Esophagus muscularis mucosa (tissue), 3 donors: Measurements from ENCODE around the gene DENND2C.

Experiments
- EP300 ChIP-seq: sonication (generic); formaldehyde crosslinking; IDR thresholded peaks from one replicate; pipeline ENCODE4 v1.6.1; 2017; ENCODE audit warnings: antibody characterized with exemption
- TF ChIP-seq, protein P1 (sequence below), 3 experiments: fragments of 200-600 bp in 2 of 3; fragments of 450-650 bp in 1 of 3; sonication (generic) in 2 of 3; IDR thresholded peaks; one replicate each; pipeline ENCODE4 v1.5.1; 2017 to 2019; ENCODE audit warnings: antibody characterized with exemption in 3 of 3, mild to moderate bottlenecking in 2 of 3, moderate library complexity in 1 of 3

DNA sequence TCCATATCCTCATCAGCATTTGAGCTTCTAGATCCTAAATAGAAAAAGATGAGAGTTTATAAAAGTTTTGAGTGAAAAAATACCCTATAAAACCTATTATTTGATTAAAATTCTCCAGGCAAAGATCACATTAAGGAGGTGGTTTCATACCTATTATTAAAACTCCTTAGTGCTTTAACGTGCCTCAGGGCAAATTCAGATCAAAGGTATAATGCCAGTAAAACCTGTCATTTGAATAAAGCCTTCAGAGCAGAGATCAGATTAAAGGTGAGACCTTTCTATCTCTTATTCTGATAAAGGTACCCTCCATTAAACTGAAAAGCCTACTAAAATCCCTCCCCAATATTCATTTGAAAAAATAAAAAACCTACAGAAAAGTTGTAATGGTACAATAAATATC is 124.5 kb downstream of the DENND2C start:
- TF ChIP-seq, protein P1, sequence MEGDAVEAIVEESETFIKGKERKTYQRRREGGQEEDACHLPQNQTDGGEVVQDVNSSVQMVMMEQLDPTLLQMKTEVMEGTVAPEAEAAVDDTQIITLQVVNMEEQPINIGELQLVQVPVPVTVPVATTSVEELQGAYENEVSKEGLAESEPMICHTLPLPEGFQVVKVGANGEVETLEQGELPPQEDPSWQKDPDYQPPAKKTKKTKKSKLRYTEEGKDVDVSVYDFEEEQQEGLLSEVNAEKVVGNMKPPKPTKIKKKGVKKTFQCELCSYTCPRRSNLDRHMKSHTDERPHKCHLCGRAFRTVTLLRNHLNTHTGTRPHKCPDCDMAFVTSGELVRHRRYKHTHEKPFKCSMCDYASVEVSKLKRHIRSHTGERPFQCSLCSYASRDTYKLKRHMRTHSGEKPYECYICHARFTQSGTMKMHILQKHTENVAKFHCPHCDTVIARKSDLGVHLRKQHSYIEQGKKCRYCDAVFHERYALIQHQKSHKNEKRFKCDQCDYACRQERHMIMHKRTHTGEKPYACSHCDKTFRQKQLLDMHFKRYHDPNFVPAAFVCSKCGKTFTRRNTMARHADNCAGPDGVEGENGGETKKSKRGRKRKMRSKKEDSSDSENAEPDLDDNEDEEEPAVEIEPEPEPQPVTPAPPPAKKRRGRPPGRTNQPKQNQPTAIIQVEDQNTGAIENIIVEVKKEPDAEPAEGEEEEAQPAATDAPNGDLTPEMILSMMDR (IDR thresholded peaks at IDR 0.05) = no peak
- TF ChIP-seq EP300 = no peak
